ENCODE data around the gene STXBP4. TPM values are rescaled to one million over a fixed set of nuclear protein-coding genes. Genes with fewer than 3 reads are reported as not detected.
A peak's percentile ranks its signal among the peaks of the same experiment; 100 is the strongest.

STXBP4 gene
- total RNA-seq, 6 donors from 2014 or later: 9.1 to 24.7 (median 11.9) TPM

- DNase-seq: peak in 1 of 2 donors; percentile 23
- H3K27ac ChIP-seq: peak overlapping the region; percentile 81 to 91 (median 86)
- peaks cover 7 to 21% (median 17%) of the 10 kb centered on the region in 4 donors for H3K36me3 ChIP-seq
- H3K9me3 ChIP-seq: no peaks in the 10 kb centered on the region
- H3K4me1 ChIP-seq: peaks cover 10 to 34% (median 14%) of the 10 kb centered on the region in 4 donors
- TF ChIP-seq POLR2A (IDR thresholded peaks at IDR 0.05): no peak
- TF ChIP-seq POLR2AphosphoS5 (IDR thresholded peaks at IDR 0.05): no peak
- no peak for TF ChIP-seq EP300 (IDR thresholded peaks at IDR 0.05)
- no peak for TF ChIP-seq CTCF (IDR thresholded peaks at IDR 0.05)
- peak overlapping the region; percentile 89 to 97 (median 92) for H3K4me3 ChIP-seq
- H3K27me3 ChIP-seq: no peaks in the 10 kb centered on the region
- ATAC-seq (ENCODE audit: low FRiP score in 2 of 2): peak in 1 of 2 donors; percentile 11
- 0% methylated on average over 11 to 21 of the region's 21 CpGs for WGBS, 2 donors
These were observed 824 bp upstream of the STXBP4 start for GRCh38 chr17:54967621-54968261.

- H3K4me3 ChIP-seq: peak overlapping the region; percentile 89 to 97 (median 92)
- no peaks in the 10 kb centered on the region for H3K9me3 ChIP-seq
- H3K27ac ChIP-seq: peak overlapping the region; percentile 81 to 91 (median 86)
- peaks cover 2 to 8% (median 6%) of the 10 kb centered on the region in 4 donors for H3K36me3 ChIP-seq
- H3K27me3 ChIP-seq: no peaks in the 10 kb centered on the region
- 0% methylated on average over 8 to 13 of the region's 13 CpGs for WGBS, 2 donors
- ATAC-seq (ENCODE audit: low FRiP score in 2 of 2) (peak; percentile 57 to 74), DNase-seq (peak in 1 of 2 donors; percentile 34)
- peaks cover 10 to 34% (median 14%) of the 10 kb centered on the region in 4 donors for H3K4me1 ChIP-seq
- no peak for TF ChIP-seq CTCF (IDR thresholded peaks at IDR 0.05)
These were observed 395 bp downstream of the STXBP4 start for GRCh38 chr17:54968988-54969332.

- Histone ChIP-seq H3K4me3 (peak overlapping the region in 3 of 4 donors; percentile 89 to 97 (median 95)), H3K4me1 (peaks cover 10 to 34% (median 14%) of the 10 kb centered on the region in 4 donors), H3K36me3 (peaks cover 0 to under 1% (median 0%) of the 10 kb centered on the region in 4 donors), H3K9me3 (no peaks in the 10 kb centered on the region), H3K27ac (peak overlapping the region; percentile 81 to 91 (median 86)), H3K27me3 (no peaks in the 10 kb centered on the region)
- ATAC-seq (ENCODE audit: low FRiP score in 2 of 2) (no peak), DNase-seq (no peak)
- TF ChIP-seq POLR2A (IDR thresholded peaks at IDR 0.05) (no peak), EP300 (IDR thresholded peaks at IDR 0.05) (no peak), CTCF (IDR thresholded peaks at IDR 0.05) (no peak), POLR2AphosphoS5 (IDR thresholded peaks at IDR 0.05) (no peak)
- 27% methylated on average over 7 of the region's 7 CpGs for WGBS, 2 donors
These were observed 1.4 kb downstream of the STXBP4 start for GRCh38 chr17:54969658-54970572.

- no peak for DNase-seq
- ATAC-seq (ENCODE audit: low FRiP score in 2 of 2): no peak
- H3K27me3 ChIP-seq: no peaks in the 10 kb centered on the region
- H3K9me3 ChIP-seq: no peaks in the 10 kb centered on the region
- no peak for TF ChIP-seq POLR2A (IDR thresholded peaks at IDR 0.05)
- TF ChIP-seq EP300 (IDR thresholded peaks at IDR 0.05): no peak
- no peak for TF ChIP-seq CTCF (IDR thresholded peaks at IDR 0.05)
- TF ChIP-seq POLR2AphosphoS5 (IDR thresholded peaks at IDR 0.05): no peak
- H3K4me1 ChIP-seq: peaks cover 10 to 37% (median 14%) of the 10 kb centered on the region in 4 donors
- no peaks in the 10 kb centered on the region for H3K36me3 ChIP-seq
- H3K4me3 ChIP-seq: no peak overlapping the region
- H3K27ac ChIP-seq: no peak overlapping the region
These were observed 2.6 kb downstream of the STXBP4 start for GRCh38 chr17:54971147-54971546.
